Femur (tissue), 1 donor: ENCODE data around the gene GFI1B.
"Not testable (repeated sequence)": the region's sequence is repeated elsewhere in the genome, so short reads cannot be mapped to it uniquely, and the experiment has no call there.

ENCODE experiments used
- DNase-seq: peaks from one replicate; pipeline ENCODE4 v3.0.0-alpha.2; 2017

Gene GFI1B

DNA sequence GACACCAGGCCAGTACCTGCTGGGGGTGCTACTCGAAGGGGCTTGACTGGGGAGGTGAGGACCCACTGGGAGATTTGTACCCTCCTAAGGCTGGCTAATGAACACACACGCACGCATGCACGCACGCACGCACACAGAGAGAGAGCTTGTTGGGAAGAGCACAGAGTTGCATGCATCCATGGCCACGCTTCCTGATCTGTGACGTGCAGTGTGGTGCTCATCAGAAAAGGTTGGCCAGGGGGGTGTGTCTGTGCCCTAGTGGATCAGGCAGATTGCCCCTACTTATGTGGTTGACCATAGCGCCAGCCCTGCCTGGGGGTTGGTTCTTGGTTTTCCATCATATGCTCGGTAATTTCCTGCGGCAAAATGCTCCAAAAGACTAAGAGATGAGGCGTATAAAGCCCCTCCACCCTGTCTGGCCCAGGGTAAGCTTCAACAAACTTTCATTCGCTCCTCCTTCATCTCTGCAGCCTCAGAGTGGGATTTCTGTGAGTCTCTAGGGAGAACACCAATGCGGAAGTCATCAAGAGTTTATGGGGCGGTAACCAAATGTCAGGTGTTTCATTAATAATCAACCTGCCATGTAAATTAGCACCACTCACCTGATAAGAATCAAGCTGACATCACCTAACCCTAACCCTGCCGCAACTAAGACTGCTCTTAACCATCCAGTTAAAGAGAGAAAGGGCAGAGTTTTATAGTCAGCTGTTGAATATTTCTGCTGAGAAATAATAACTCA is 8.0 kb upstream of the GFI1B start:
- no peak for DNase-seq

DNA sequence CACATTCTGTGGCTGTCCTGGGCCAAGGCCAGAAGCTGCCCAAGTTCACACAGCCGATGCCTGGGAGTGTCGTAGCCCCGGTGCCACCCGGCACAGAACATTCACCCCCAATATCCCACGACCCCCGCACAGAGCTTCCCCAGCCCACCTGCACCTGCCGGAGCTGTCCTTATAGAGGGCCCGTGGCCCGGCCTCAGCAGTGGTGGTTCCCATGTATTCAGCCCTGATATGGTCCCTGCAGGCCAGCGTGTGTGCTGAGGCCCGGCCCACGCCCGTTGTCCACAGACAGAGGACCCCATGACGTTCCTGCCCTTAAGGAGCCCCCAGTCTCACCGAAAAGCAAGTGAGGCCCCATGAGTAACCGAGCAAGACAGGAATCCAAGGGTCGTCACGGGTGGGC is 5.3 kb upstream of the GFI1B start:
- no peak for DNase-seq

DNA sequence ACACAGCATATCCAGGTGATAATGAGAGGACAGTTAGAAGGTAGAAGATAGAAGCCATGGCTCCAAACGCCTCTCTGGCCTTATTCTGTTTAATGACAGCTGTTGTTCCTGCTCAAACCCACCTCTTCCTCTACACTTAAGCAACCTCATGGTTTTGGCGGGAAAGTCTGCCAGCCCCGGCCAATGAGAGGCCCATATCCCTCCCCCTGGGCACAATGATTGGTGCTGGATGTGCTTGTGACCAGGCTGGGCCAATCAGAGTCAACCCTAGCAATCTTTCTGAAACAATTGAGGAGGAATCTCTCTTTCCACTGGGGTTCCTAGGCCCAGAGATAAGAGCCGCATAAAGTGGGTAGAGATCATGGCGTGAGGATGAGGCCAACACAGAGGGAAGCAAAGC is 4.8 kb upstream of the GFI1B start:
- no peak for DNase-seq

DNA sequence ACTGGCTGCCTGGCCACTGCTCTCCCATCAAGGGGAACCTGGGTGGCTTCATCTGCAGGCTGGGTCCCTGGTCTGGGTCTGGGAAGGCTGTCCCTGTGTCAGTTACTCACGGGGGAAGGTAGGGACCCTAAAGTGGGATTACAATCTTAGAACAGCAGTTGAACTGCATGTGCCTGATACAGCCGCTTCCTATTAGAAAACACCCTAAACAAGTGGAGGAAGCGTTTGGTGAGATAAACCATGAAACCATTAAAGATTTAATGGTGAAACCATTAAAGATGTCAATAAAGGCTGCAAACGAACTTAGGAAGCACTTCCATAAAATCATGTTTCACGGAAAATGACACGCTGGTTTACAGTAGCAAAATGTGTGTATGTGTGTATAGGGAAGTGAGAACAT is 2.5 kb upstream of the GFI1B start:
- DNase-seq = no peak

DNA sequence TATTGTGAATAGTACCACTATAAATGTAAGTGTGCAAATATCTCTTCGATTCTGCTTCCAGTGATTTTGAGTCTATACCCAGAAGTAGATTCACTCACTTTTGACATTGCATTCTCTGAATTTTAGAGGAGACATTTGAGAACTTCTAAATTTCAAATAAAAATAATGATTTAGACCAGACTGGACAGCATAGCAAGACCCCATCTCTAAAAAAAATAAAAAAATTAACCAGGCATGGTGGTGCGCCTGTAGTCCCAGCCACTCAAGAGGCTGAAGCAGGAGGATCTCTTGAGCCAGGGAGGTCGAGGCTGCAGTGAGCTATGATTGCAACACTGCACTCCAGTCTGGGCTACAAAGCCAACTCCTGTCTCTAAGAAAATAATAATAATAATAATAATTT is 1.9 kb upstream of the GFI1B start:
- DNase-seq = no peak

DNA sequence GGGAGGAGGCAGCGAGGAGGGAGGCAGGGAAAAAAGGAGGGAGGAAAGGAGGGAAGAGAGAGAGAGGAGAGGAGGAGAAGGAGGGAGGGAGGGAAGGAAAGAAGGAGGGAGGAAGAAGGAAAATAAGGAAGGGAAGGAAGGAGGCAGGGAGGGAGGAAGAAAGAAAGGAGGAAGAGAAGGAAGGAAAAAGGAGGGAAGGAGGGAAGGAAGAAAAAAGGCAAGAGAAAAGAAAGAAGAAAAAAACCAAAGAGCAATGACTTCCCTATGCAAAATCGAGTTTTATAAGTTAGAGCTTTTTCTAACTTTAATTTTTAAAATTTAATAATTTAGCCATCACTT is 413 bp upstream of the GFI1B start:
- no peak for DNase-seq

DNA sequence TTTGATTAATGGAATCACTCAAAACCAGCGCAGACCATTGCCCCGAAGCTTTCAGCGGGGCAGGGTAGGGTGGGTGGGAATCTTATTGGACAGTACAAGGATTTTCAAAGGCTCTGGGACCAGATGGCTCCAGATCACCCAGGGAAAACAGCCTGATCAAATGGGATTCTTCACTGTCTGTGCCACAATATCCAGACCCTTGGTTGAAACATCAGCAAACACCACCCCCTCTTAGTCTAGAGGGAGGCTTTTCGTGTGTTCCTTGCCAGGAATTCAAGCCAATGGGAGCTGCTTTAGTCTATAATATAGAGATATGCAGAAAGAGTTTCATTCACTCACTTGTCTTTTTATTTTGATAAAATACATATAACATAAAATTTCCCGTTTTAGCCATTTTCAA is 1.7 kb downstream of the GFI1B start:
- no peak for DNase-seq

DNA sequence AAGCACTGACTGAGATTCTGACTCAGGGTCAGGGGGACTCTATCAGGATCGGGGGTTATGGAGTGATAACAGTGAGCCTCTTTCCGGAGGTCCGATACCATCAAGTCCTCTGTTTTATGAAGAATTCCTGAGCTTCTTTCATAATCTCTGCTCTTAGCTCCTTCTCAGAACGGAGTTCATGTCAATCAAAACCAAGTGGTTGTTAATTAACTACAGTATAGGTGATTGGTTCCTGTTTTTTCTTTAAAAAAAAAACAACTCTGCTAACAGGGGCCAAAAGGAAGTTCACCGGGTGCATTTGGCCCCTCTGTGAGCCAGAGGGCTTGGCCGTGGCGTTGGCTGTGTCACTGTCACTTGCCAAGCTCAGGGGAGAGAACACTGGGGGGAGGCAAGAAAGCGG is 4.0 kb downstream of the GFI1B start:
- DNase-seq = no peak

DNA sequence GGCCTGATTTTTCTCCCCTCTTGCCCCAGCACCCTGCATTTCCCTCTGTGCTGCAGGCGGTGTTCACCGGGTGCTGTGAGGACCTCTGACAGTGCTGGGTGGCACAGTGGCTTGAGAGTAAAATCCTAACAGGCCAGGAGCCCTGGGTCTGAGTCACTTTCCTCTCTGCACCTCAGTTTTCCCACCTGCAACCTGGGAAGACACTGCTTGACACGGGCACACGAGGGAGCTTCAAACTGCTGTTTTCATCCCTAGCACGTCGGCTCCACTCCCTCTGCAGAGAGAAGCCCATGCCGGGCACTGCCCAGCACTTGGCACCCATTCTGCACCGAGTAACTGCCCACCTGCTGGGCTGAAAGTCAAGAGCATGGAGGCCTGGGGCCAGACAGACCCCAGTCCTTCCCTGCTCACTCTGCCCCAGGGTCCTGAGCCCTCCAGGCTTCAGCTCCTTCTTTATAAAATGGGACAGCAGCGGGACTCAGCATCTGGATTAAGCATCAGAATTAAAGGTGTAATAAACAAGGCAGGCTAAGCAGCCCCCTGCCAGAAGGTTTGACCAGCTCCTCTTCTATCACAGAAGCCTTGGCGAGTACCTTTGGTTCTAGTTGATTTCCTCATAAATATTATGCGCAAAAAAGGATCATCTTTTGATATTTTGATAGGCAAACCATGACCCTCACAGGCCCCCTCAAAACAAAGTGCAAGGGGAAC is 5.2 kb downstream of the GFI1B start:
- DNase-seq = no peak

DNA sequence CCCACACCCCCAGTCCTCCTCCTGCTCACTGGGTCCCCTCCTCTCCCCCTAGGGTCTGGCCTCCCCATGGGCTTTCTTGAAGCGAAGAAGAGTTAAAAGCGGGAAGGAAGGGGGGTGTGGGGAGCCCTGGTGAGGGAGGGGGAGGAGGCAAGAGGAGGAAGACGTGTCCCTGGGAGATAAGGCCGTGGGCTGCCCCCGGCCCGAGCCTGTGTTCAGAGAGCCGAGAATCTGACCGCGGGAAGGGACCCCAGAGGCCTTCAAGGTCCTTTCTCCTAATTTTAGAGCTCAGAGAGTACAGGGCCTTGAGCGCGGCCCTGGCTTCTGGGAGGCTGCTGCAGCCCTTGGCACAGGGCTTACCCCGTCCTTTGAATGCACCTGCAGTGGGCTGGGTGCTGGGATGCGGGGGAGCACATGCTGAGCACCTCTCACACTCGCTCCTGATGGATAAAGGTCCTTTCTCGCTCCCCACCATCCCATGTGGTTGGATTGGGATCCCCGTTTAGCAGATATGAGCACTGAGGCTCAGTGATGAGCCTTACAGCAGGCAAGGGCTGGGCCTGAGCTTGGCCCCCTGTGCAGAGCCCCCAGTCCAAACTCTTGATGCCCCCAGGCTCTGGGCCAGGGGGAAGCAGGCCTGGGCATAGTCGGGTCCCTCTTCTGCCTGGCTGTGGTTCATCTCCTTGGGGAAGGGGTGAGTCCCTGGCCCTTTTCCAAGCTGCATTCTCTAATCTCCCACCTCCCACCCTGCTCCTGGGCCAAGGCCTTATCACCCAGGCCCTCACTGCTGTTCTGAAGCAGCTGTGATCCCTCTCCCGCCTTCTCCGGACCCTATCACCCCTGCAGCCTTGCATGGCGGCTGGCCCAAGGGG is 5.9 kb downstream of the GFI1B start:
- no peak for DNase-seq

DNA sequence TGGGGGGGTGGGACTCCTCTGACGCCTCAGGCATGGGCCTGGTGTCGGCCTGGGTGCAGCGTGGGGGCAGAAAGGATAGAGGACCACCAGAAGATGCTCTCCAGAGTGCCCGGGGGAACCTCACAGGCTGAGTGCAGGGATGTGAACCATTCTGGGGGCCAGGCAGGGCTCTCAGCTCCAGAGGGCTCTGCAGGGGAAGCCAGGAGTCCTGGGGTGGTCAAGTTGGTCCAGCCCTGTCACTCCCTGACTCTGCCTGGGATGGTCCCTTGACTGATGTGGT is 6.5 kb downstream of the GFI1B start:
- no peak for DNase-seq

DNA sequence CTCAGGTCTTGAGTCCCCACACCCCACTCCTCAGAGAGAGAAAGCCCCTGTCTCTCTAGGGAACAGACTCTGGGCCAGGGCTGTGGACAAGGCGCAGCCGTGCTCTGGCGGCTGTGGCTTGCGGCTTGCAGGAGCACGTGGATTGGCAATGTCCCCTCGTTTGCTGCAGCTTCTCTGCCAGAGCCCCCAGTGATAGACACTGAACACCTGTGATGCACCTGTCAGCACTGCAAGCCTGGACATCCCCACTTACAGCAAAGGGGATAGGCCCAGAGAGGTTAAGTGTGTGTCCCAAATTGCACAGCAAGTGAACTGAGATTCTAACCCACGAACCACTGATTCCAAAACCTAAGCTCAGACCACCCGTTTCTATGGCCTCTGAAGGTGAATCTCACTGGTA is 7.0 kb downstream of the GFI1B start:
- DNase-seq = no peak

DNA sequence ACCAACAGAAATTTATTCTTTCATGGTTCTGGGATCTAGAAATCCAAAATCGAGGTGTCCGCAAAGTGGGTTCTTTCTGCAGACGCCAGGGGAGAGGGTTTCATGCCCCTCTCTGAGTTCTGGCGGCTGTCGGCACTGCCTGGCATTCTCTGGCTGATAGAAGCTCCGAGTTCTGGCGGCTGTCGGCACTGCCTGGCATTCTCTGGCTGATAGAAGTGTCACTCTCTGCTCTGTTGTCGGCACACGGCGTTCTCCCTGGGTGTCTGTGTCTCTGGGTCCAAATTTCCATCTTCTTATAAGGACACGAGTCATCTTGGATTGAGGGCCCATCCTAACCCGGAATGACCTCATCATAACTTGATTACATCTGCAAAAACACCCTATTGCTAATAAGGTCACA is 7.6 kb downstream of the GFI1B start:
- DNase-seq = no peak

DNA sequence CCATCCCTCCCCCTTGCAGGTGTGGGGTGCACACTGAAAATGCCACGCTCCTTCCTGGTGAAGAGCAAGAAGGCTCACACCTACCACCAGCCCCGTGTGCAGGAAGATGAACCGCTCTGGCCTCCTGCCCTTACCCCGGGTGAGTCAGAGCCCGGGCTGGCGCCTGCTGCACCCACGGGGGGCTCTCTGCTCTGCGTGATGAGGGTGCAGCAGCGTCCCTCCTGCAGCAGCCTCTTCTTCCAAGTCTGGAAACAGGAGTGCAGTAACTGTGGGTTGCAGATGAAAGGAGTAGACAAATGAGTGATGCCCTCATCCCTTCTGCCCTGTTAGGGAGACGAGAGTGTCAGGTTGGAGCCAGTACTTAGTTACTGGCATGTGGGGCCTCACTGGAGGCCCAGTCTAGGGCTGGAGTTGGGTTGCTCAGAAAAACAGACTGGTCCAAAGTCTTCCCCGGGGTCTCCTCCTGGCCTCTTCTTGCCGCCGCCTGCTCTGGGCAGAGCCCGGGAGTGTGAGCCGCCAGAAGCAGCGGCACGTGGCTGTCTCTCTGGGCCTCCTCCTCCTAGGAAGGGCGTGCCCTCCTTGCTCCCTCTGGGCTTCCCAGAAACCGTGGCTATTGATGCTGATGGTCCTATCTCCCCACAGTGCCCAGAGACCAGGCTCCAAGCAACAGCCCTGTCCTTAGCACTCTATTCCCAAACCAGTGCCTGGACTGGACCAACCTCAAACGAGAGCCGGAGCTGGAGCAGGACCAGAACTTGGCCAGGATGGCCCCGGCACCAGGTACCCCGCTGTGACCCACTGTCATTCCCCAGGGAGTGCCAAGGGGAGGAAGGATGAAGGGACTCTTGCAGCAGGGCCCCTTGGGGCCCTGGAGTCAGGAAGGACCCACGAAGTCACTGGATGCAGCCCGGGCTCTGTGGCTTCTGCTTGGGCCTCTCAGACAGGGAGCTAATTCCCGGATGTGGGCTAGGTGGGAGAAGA is 8.4 kb downstream of the GFI1B start:
- no peak for DNase-seq

DNA sequence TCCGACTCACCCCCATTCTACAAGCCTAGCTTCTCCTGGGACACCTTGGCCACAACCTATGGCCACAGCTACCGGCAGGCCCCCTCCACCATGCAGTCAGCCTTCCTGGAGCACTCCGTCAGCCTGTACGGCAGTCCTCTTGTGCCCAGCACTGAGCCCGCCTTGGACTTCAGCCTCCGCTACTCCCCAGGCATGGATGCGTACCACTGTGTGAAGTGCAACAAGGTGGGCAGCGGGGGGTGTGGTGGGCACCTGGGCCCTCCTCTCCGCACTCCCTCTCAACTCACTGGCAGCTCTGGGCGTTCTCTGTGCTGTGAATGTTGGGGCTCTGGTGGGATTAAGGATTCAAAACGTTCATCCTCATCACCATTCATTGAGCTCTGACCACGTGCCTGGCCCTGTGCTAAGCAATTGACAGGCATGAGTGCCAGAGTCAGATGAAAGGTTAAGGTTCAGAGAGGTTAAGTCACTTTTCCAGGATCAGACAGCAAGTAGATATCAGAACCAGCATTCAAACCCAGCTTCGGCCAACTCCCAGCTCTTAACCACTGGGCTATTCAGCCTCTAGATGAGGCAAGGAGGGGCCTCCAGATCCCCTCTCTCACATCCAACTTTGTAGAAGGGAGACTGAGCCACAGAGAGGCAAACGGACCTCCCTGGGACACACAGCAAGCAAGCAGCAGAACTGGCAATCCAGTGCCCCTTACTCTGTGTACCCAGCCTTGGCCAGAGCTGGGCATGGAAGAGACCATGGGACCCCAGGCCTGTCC is 9.9 kb downstream of the GFI1B start:
- DNase-seq = no peak

DNA sequence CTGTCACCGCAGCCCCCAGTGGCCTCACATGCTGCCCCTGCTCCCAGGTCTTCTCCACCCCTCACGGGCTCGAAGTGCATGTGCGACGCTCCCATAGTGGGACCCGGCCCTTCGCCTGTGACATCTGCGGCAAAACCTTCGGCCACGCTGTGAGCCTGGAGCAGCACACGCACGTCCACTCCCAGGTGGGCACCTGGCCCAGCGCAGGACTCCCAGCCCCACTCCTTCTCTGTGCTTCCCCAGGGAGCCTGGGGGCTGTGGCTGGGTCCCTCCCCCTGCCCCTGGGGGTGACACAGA is 10.5 kb downstream of the GFI1B start:
- DNase-seq = no peak

DNA sequence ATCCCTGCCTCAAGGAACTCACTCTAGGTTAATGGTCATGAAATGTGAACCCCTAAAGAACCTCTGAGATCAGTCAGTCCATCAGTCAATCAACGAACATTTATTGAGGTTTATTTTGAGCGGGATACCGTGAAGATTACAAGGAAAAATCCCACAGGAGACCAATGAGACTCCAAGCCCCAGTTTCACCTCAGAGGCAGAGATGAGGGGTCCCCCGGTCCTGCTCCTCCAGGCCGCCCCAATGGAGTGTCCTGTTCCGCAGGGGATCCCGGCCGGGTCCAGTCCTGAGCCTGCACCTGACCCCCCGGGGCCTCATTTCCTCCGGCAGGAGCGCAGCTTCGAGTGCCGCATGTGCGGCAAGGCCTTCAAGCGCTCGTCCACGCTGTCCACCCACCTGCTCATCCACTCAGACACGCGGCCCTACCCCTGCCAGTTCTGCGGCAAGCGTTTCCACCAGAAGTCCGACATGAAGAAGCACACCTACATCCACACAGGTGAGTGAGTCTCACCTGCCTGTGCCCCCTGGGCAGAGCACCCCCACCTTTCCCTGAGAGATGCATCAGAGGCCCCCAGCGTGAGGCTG is 11.0 kb downstream of the GFI1B start:
- DNase-seq = no peak

DNA sequence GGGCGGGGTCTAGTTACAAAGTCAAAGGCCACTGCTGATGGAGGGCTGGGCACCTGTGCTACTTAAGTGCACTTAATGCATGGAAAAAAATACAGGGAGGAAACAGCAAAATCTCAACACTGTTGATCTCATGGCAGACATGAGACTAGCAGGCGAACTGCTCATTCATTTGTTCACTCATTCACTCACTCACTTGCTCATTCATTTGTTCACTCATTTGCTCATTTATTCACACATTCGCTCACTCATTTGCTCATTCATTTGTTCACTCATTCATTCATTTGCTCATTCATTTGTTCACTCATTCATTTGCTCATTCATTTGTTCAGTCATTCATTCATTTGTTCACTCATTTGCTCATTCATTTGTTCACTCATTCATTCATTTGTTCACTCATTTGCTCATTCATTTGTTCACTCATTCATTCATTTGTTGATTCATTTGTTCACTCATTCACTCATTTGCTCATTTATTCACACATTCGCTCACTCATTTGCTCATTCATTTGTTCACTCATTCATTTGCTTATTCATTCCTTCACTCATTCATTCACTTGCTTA is 11.6 kb downstream of the GFI1B start:
- DNase-seq = not testable (repeated sequence)

DNA sequence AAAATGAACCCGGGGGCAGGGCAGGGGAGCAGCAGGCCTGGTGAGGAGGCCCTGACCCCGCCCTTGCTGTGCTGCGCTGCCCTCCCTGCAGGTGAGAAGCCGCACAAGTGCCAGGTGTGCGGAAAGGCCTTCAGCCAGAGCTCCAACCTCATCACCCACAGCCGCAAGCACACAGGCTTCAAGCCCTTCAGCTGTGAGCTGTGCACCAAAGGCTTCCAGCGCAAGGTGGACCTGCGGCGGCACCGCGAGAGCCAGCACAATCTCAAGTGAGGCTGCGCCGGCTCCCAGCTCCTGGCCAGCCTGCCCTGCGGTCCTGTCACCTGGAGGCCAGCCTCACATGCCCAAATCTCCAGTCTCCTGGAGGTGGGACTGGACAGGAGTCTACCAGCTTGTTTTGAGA is 12.3 kb downstream of the GFI1B start:
- DNase-seq = no peak

DNA sequence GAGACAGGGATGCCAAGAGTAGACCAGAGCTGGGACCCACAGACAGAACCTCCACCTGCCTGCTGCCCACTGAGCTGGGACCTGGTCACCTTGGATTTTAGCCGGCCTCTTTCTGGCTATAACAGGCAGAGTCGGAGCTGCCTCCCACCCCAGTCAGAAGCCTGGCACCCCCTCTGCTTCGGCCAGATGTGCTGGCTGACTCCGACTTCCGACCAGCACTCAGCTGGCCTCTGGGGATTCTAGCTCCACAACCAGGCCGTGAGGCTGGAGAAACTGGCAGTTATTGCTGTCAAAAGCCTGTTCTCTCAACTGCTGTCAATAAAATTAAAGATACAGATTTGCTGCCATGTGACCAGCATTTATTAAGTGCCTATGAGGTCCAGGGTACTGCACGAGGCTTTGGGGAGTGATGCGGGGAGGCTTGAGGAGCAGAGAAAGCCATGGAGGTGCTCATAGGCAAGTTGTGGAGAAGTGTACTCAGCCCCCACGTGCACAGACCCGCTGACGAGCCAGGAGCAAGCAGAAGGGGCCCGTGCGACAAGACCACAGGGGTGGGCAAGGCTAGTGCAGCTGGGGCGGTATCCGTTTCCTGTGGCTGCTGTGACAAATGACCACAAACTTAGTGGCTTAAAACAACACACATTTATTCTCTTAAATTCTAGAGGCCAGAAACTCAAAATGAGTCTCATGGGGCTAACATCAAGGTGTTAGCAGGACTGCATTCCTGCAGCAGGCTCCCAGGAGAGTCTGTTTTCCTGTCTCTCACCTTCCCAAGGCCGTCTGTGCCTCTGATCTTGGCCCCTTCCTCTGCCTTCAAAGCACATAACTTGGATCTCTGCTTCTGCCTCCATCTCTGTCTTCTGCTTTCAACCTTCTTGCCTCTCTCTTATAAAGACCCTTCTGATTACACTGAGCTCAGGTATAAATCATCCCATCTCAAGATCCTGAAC is 13.1 kb downstream of the GFI1B start:
- DNase-seq = no peak
